ENCODE results near the gene ADCY3. TPM values are rescaled to one million over a fixed set of nuclear protein-coding genes. Genes with fewer than 3 reads are reported as not detected.

The ADCY3 gene
- total RNA-seq, 1 experiment from 2014 or later: 50.3 TPM

DNA sequence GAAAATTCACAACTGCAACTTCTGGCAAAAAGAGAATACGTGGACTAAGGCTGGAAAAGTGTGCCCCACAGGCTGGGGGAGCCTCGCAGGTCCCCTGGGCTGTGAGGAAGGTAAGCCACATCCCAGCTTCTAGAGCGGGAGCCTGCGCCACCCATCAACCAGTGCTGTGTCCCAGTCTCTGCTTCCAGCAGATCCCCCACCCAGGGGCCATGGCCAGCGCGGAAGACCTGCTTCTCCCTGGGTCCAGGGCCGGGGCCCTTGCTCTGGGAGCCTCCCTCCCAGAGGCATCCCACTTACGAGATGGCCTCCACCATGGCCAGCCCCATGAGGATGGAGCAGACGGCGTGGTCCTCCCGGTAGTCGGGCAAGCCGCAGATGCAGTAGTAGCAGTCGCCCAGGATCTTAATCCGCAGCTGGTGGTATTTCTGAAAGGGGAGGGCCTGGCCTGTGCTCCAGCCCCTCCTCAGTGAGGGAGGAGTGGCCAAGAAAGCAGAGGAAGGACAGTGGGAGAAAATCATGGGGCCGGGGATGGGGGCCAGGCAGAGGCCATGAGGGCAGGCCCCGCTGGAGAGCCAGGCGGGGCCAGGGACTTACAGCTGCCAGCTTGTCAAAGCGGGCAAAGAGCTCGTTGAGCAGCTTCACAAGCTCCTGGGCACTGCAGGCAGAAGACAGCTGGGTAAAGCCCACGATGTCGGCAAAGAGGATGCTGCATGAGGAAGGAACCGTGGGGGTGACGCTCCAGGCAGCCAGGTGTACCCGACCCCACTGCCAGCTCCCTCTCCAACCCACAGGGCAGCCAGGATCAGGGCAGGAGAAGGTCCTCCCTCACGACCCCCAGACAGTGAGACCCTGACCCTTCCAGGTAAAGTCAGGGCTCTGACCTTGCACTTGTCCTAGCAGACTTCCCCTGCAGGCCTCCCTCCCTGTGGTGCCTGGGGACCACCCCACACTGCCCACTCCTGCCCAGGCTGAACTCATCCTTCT, 78.8 kb downstream of the ADCY3 start:
- no peak for TF ChIP-seq CTCF (IDR thresholded peaks at IDR 0.05; ENCODE audit: unreplicated experiment)
- Mint-ChIP-seq H3K36me3 (ENCODE audit: insufficient read depth, unreplicated experiment) (peaks cover 19% of the 10 kb centered on the region), H3K9me3 (ENCODE audit: unreplicated experiment) (no peaks in the 10 kb centered on the region), H3K27ac (ENCODE audit: low read depth, unreplicated experiment) (no peak overlapping the region), H3K4me1 (ENCODE audit: insufficient read depth, unreplicated experiment) (no peaks in the 10 kb centered on the region), H3K27me3 (ENCODE audit: insufficient read depth, unreplicated experiment) (no peaks in the 10 kb centered on the region), H3K4me3 (ENCODE audit: unreplicated experiment) (no peak overlapping the region)
- BruUV-seq (replicated peaks): no TSS peak
- ChIA-PET CTCF (interaction anchor here (0.9 kb wide), 1 partner anchor 14 kb away, joined by 3 read pairs; no protein-coding TSS in a partner anchor), POLR2A (no interaction called here)
- intact Hi-C loops (cut with micrococcal nuclease): no loop called here
- DNase-seq (ENCODE audit: unreplicated experiment): no peak

GRCh38 chr2:24840164-24840869, 79.7 kb downstream of the ADCY3 start:
- Mint-ChIP-seq H3K27me3 (ENCODE audit: insufficient read depth, unreplicated experiment) (no peaks in the 10 kb centered on the region), H3K4me3 (ENCODE audit: unreplicated experiment) (no peak overlapping the region), H3K27ac (ENCODE audit: low read depth, unreplicated experiment) (no peak overlapping the region), H3K9me3 (ENCODE audit: unreplicated experiment) (no peaks in the 10 kb centered on the region), H3K4me1 (ENCODE audit: insufficient read depth, unreplicated experiment) (no peaks in the 10 kb centered on the region), H3K36me3 (ENCODE audit: insufficient read depth, unreplicated experiment) (peaks cover 24% of the 10 kb centered on the region)
- DNase-seq (ENCODE audit: unreplicated experiment): no peak
- ChIA-PET CTCF (no interaction called here), POLR2A (no interaction called here)
- intact Hi-C loops (cut with micrococcal nuclease): no loop called here
- BruUV-seq (replicated peaks): no TSS peak
- TF ChIP-seq CTCF (IDR thresholded peaks at IDR 0.05; ENCODE audit: unreplicated experiment): no peak

DNA sequence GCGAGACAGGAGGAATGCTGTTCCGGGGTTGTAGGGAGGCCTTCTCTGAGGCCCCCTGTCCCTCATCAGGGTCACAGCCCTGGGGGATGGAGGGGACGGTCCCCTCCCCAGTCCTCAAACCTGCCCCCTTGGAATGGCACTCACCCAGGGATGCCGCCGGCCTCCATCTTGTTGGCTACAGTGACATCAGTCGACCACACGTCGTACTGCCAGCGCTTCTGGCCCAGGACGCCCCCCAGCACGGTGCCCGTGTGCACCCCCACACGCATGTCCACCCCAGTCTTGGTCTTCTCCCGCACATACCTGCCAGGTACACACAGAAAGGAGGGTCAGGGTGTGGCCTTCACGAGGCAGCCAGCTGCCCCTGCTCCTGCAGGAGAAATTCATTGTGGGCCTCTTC, 80.3 kb downstream of the ADCY3 start:
- intact Hi-C loops (cut with micrococcal nuclease): no loop called here
- DNase-seq (ENCODE audit: unreplicated experiment): no peak
- Mint-ChIP-seq H3K9me3 (ENCODE audit: unreplicated experiment) (no peaks in the 10 kb centered on the region), H3K4me1 (ENCODE audit: insufficient read depth, unreplicated experiment) (no peaks in the 10 kb centered on the region), H3K4me3 (ENCODE audit: unreplicated experiment) (no peak overlapping the region), H3K27me3 (ENCODE audit: insufficient read depth, unreplicated experiment) (no peaks in the 10 kb centered on the region), H3K36me3 (ENCODE audit: insufficient read depth, unreplicated experiment) (peaks cover 30% of the 10 kb centered on the region), H3K27ac (ENCODE audit: low read depth, unreplicated experiment) (no peak overlapping the region)
- POLR2A ChIA-PET: no interaction called here
- CTCF ChIA-PET: no interaction called here
- TF ChIP-seq CTCF (IDR thresholded peaks at IDR 0.05; ENCODE audit: unreplicated experiment): no peak
- no TSS peak for BruUV-seq (replicated peaks)

GRCh38 chr2:24838541-24838940, 81.5 kb downstream of the ADCY3 start:
- H3K27me3 Mint-ChIP-seq (ENCODE audit: insufficient read depth, unreplicated experiment): no peaks in the 10 kb centered on the region
- H3K27ac Mint-ChIP-seq (ENCODE audit: low read depth, unreplicated experiment): no peak overlapping the region
- no peak for DNase-seq (ENCODE audit: unreplicated experiment)
- BruUV-seq (replicated peaks): no TSS peak
- H3K36me3 Mint-ChIP-seq (ENCODE audit: insufficient read depth, unreplicated experiment): peaks cover 31% of the 10 kb centered on the region
- no peaks in the 10 kb centered on the region for H3K4me1 Mint-ChIP-seq (ENCODE audit: insufficient read depth, unreplicated experiment)
- H3K4me3 Mint-ChIP-seq (ENCODE audit: unreplicated experiment): no peak overlapping the region
- CTCF ChIA-PET: no interaction called here
- intact Hi-C loops (cut with micrococcal nuclease): no loop called here
- POLR2A ChIA-PET: no interaction called here
- H3K9me3 Mint-ChIP-seq (ENCODE audit: unreplicated experiment): no peaks in the 10 kb centered on the region
- no peak for TF ChIP-seq CTCF (IDR thresholded peaks at IDR 0.05; ENCODE audit: unreplicated experiment)
